Activated CD4-positive, alpha-beta T cell treated with anti-CD3 and anti-CD28 coated beads, Interleukin-10, Interleukin-2, amounts not matched to agents 100 ng/mL and 50 ng/mL, durations not matched to agents 16 hours and 8 hours (primary cell): ENCODE measurements around the gene SSH3.

Source experiments
- DNase-seq: peaks from one replicate; pipeline ENCODE4 v3.0.0-alpha.2; 2020

The SSH3 gene, protein sequence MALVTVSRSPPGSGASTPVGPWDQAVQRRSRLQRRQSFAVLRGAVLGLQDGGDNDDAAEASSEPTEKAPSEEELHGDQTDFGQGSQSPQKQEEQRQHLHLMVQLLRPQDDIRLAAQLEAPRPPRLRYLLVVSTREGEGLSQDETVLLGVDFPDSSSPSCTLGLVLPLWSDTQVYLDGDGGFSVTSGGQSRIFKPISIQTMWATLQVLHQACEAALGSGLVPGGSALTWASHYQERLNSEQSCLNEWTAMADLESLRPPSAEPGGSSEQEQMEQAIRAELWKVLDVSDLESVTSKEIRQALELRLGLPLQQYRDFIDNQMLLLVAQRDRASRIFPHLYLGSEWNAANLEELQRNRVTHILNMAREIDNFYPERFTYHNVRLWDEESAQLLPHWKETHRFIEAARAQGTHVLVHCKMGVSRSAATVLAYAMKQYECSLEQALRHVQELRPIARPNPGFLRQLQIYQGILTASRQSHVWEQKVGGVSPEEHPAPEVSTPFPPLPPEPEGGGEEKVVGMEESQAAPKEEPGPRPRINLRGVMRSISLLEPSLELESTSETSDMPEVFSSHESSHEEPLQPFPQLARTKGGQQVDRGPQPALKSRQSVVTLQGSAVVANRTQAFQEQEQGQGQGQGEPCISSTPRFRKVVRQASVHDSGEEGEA

DNA sequence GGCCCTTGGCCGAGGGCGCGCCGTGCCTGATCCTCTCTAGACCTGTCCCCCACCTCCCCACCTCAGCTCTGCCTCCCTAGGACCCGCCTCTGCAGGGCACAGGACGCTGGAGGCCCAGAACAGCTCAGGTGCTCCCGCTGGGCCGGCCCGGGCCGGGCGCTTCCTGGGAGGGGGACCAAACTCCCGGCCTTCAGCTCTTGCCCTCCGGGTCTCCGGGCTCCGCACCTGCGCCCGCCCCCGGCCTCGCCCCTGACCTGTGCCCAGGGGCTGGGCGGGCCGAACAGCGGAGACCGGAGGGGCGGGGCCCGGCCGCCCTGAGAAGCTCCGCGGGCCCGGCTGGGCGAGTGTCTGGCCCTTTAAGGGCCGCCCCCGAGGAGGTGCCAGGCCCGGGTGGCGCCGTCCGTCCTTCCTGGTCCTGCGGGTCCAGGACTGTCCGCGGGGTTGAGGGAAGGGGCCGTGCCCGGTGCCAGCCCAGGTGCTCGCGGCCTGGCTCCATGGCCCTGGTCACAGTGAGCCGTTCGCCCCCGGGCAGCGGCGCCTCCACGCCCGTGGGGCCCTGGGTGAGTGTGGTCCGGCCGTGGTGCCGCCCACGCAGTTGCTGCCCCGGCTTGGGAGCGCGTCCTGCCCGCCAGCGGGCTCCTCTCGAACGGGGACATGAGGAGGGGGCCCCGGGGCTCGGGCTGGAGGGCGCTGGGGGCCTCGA, at the start of gene SSH3:
Gene SSH3, plus strand, starts transcription at position 399 of the 703 bp plus-strand sequence. Its CDS starts 96 bp downstream, at position 495.
- peak; percentile 51 for DNase-seq

DNA sequence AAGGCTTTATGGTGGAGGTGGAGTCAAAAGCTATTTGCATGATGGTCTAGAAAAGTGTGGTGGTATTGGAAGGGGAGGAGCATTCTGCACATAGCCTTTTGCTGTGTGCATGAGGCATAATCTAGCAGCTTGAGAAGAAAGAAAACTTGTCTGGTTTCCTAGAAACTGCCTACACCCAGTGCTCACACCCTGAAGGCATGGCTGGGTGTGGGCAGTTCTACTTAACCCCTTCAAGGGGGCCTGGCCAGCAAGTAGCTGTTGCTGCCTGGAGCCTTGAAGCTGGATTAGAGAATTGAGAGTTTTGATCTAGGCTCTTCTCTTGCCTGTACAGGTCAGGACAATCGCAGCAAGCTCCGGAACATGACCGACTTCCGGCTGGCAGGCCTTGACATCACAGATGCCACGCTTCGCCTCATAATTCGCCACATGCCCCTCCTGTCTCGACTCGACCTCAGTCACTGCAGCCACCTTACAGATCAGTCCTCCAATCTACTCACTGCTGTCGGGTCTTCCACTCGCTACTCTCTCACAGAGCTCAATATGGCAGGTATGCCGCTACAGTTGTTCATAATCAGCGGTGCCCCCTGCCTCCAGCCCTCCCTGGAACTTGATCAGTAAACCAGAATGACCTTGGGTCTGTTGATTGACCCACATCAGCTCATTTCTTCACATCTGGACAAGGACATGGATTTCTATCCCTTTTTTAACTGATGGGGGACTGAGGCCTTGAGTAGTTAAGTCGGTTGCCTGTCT, 49.3 kb upstream of the SSH3 start:
- DNase-seq, result no peak

DNA sequence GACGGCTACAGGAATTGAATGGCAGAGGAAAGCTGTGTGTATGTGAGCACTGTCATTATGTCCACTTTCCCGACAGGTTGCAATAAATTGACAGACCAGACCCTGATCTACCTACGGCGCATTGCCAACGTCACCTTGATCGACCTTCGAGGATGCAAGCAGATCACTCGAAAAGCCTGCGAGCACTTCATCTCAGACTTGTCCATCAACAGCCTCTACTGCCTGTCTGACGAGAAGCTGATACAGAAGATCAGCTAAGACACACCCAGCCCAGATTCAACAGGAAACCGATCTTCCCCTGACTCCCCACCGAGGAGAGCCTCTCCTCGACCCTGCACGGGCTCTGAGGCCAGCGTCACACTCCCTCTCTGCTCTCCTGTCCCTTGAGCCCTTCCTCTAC, 48.5 kb upstream of the SSH3 start:
- DNase-seq, result no peak

DNA sequence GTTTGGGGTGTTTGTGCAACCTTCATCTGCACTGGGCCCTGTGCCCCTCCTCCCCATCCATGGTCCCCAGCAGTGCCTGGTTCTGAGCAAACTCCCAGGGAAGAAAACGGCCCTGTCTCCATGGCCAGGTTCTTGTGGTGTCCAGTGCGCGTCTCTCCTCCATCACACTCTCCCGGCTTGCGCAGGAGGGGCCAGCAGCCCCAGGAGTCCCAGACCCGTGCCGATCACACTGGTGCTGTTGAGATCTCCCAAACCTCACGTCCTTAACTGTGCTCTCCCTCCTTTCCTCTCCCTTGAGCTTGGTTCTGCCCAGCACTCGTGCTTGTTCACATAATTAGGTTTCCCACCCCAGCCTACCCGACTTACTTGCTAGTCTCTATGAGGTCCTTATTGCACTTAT, 48.0 kb upstream of the SSH3 start:
- DNase-seq, result no peak

DNA sequence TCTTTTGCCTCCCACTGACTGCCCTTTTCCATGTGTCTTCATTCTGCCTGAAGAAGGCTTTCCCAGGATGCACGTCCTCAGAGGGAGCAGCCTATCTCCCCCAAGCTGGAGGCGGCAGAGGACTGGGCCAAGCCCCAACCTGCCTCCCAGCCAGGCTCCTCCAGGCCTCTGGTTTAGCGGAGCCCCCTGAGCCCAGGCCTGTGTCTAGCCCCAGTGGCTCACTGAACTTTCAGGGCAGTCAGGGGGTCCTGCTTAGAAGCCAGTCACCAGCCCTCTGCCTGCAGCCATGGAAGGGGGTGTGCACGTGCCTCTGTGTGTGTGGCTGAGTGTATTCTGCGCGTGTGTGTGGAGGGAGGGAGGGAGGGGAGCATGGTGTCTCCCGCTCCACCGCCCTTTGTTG, 47.5 kb upstream of the SSH3 start:
- DNase-seq, result no peak

DNA sequence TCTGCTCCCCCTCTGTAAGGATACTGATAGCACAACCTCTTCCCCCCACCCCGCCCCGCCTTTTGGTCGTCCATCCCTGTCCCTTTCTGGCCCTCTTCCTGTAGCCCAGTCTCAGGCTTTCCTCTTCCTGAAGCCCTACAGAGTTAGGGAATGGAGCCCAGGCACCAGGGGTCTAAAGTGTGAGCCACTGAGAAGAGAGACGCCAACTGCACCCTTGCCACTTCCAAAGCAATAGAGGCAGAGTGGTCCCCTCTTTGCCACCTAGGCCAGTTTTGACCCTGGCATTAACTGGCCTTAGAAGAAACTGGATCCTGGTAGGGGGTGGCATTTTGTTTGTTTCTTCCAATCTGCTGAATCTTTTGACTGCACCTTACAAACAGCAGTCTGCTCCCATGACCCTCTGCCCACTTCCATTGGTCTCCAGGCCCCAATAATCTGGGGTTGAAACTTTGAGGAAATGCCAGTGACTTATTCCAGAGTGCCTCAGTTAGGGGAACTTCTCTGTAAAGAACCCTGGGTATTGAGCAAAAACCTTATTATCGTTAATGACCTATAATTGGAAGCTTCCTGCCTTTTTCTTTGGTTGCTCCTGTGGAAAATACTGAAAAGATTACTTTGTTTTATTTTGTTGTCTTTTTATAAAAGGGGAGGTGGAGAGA, 46.7 kb upstream of the SSH3 start:
- no peak for DNase-seq

DNA sequence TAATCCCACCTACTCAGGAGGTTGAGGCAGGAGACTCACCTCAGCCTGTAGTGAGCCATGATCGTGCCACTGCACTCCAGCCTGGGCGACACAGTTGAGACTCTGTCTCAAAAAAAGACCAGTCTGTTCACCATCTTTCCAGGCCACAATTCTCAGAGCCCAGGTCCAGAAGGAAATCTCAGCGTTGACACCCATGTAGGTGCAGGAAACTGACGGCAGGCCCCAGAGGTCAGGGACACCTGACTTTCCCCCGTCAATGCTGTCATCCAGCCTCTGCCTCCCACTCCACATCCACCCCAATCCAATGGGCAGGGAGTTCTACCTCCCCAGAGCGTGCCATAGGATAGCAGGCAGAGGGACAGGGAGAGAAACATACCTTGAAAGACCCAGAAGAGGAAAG, 42.9 kb upstream of the SSH3 start:
- no peak for DNase-seq

DNA sequence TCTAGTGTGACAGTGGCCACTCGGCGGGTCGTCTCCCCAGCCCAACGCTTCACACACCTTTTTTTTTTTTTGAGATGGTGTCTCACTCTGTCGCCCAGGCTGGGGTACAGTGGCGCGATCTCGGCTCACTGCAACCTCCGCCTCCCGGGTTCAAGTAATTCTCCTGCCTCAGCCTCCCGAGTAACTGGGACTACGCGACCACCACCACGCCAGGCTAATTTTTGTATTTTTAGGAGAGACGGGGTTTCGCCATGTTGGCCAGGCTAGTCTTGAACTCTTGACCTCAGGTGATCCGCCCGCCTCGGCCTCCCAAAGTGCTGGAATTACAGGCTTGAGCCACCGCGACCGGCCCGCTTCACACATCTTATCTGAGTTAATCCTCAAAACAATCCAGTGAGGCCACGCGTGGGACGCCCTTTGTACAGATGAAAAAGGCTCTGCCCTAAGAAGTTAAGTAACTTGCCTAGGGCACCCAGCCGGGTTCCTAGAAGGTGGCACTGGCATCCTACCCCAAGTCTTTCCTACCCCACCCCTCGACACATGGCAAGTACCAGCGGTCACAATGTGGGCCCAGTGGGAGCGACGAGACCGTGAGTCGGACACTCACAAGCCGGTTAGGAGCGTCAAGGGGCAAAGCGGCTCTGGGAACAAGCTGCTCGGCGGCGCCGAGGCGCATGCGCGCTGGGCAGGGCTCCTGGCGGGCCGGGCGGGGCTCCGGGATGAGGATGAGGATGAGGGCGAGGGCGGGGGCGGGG, 42.3 kb upstream of the SSH3 start:
- peak; percentile 77 for DNase-seq

DNA sequence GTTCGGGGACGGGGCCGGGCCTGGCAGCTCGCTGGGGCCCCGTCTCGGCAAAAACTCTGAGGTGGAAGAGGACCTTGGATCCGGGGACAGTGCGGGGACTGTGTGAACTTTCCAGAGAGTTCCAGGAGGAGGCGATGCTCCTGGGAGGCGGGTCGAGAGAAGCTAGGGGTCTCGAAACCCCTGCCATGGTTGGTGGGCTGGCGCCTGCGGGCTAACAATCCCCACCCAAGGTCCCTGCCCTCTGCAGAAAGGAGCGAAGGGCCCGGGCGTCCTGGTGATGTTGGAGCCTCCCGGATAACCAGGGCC, 41.7 kb upstream of the SSH3 start:
- no peak for DNase-seq

DNA sequence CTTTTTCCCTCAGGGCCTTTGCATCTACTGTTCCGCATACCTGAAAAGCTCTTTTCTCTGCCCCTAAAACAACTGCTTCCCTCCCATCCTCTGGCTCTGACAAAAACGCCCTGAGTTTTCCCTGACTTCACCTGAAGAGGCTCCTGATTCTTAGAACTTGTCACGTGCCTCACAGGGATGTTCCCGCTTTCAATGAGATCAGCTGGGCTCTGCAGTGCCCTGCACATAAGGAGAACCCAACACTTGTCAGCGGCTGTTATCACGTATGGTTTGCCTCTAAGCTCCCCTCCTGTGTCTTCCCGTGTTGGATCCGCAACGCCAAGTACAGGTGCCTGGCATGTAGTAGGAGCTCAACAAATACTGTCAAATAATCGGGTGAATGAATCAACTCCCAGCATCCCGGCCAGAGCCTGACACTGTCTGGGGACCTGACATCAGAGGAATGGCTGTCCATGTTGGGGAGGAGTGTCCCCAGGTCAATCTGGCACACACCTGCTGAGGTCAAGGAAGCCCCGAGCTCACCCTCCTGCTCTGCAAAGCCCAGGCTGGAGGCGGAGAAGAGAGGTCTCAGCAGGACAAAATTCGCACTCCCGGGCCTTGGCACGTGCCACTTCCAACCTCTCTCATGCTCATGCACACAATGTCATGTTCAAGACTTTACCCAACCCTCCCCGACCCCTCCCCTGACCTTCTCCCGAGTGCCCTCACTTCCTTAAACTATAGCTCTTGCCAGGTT, 41.2 kb upstream of the SSH3 start:
- DNase-seq, result no peak

DNA sequence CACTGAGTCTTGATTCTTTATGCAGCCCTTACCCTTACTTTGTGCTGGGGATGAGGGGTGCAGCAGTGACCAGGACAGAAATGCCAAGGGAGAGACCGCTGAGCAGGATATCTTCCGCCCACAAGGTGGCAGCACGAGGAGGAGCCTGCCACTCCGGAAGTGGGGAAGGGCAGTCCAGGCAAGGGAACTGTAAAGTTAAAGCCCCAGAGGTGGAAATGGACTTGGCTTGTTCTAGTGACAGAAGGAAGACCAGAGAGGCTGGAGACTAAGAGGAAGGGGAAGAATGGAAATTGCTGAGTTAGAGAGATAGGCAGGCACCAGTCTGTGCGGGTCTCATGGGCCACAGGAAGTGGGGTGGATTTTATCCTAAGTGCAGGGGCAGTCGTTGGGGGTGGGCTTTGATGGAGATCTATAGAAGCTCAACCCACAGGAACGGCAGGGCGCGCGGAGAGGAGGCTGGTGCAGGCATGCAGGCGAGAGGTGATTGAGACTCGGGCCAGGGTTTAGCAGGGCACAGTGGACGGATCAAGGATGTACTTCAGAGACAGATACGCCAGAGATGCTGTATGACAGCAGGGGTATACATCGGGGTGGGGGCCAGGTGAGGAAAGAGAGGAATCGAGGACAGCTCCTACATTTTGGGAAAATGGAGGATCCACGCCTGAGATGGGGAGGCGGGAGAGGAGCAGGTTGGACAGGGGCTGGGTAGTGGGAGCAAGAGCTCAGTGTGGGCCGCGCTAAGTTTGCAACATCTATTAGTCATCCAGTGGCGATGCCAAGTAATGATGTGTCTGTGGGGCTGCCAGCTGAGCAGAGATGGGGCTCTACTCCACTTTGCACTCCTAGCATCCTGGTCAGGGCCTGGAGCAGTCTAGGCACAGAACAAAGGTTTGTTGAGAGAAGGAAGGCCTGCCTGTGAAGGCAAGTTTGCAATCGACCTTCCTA, 40.3 kb upstream of the SSH3 start:
- peak; percentile 89 for DNase-seq

DNA sequence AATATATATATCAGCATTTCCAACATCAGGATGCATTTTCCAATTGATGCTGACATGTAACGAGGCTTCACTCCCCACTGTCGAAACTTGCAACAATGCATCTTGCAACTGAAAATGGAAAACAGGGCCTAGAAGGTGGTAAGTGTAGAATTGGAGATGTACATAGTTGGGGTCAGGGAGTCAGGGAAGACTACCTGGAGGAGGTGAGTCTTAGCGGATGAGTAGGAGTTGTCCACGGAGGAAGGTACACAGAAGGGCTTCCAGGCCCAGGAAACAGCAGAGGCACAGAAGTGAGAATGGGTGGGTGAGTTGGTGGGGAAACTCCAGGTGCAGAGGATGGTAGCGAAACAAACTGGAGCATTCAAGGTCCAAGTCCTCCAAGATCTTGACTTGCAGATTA, 39.1 kb upstream of the SSH3 start:
- no peak for DNase-seq

DNA sequence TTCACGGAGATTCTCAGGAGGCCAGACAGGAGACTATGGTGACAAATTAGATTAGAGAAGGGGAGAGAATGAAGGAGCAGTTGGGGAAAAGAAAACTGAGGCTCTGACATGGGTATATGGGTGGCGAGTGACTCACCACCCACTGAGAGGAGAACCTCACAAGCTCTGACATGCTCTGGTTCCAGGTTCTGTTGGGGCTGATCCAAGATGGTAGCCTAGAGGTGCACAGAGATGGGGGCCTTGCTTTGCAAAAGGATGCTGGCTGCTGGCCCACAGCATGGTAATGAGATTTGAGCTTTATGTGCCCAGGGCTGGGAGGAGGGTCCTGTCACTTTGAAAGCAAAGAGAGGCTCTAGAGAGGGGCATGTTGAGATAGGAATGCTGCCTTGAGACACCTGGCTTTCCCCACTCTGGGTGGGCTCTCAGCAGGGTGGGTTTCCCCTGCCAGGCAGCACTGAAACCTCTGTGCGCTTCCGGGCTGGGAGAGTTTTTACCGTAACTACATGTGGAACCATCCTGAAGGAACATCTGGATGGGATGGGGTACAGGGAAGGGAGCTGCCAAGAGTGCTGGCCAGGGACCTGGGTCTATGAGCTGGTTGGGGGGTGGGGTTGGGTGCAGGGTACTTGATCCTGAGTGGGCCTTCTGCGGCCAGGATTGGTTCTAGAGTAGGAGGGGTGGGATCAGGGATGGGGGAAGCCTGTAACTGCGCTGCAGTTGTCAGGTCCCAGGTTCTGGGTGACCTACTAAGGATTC, 38.3 kb upstream of the SSH3 start:
- DNase-seq, result no peak

DNA sequence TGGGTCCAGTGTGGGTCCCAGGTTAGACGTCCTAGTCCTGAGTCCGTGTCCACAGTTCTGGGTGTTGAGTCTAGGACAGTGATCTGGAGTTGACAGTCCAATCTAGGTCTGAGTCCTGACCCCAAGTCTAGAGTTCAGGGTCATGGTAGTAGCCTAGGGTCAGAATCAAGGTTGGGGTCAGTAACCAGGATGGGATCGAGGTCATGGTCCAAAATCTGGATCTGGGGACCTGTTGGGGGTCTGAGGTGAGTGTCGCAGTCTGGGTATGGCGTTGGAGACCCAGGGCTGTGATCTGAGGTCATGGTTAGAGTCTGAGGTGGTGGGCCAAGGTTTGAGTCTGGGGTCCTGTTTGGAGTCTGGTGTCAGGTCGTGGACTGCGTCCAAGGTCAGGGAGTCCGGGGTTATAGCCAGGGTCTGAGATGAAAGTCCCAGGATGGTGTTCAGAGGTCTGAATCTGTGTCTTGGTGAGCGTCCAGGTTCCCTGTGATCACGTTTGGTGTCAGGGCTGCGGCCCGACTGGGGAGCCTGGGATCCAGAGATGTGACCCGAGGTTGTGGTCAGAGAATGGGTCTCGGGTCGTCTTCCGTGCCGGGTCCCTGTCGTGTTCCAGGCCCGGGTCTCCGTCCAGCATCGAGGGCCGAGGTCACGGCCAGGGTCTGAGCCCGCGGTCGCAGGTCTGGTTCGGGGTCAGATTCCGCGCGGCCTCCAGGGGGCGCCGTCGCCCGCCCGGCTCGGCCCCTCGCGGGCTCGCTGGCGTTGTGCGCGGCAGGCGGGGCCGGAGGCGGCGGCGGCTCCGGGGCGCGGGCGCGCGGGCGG, 37.5 kb upstream of the SSH3 start:
- DNase-seq, result peak; percentile 86

DNA sequence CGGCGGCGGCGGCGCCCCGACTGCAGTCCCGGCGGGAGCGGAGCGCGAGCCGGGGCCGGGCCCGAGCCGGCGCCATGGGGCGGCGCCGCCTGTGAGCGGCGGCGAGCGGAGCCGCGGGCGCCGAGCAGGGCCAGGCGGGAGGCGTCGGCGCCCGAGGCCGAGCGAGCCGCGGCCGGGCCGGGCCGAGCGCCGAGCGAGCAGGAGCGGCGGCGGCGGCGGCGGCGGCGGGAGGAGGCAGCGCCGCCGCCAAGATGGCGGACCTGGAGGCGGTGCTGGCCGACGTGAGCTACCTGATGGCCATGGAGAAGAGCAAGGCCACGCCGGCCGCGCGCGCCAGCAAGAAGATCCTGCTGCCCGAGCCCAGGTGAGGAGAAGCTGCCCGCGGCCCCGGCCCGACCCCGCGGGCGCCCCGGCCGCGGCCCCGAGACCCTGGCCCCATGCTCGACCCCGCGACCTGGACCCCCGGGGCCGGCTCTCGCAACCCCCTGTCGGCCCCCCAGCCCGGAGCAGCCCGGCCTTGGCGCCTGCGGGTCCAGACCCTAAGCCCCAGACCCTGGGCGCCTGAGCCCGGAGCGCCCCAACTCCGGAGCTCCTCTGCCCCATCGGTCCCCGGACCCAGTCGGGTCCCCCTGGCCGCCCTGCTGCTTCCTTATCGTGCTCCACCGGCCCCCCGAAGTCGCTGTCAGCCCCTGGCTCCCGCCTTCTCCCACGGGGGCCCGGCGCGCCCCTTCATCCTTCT, 36.7 kb upstream of the SSH3 start, which contains the start of gene GRK2:
Gene GRK2, plus strand, starts transcription at position 25 of the 739 bp plus-strand sequence. Its CDS starts 227 bp downstream, at position 252.
- peak; percentile 61 for DNase-seq

DNA sequence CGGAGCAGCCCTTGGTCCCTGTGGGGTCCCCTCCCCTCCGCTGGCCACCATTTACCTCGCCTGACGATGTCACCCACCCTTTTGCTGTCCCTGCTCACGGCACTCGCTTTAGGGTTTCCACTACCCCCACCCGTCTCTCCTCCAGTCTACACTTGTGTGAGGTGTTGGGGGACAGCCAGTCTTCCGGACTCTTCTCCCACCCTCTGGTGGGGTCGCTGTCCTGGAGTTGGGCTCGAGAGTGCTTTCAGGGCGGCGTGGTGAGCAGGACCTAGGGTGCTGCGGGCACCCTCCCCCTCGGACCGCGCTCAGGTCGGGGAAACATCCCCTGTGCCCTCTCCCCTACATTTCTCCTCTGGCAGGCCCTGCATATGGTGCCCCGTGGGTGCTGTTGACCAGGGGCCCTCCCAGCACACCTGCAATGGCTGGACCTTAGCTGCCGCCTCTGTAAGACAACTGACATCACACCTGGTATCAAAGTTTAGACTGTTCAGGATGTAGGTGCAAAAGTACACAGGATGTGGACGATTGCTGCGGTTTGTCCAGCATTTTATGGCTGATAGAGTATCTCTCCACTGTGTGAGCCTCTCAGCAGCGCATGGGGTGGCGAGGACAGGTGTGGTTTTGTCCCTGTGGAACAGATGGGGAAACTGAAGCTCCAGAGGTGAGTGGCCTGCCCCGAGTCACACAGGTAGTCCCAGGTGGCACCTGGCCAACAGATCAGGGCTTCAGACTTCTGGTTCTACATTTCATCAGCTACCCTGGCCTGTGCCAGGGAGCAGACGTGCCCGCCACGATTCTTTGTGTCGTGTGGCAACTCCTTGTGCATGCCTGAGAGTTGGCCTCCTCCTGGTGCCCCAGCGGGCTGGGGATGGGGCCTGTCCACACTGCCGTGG, 35.9 kb upstream of the SSH3 start:
- DNase-seq, result peak; percentile 59
